Erythroblast (primary cell): Measurements from ENCODE around the gene KRTAP12-3.

Source experiments
- GATA1 ChIP-seq: IDR thresholded peaks from 2 replicates; pipeline ENCODE4 v1.6.1; 2011; ENCODE audit warnings: low read depth, mild to moderate bottlenecking, control low read depth, low read length, moderate library complexity
- POLR2A ChIP-seq: IDR thresholded peaks from 2 replicates; pipeline ENCODE4 v1.6.1; 2011; ENCODE audit warnings: mild to moderate bottlenecking, low read length

DNA sequence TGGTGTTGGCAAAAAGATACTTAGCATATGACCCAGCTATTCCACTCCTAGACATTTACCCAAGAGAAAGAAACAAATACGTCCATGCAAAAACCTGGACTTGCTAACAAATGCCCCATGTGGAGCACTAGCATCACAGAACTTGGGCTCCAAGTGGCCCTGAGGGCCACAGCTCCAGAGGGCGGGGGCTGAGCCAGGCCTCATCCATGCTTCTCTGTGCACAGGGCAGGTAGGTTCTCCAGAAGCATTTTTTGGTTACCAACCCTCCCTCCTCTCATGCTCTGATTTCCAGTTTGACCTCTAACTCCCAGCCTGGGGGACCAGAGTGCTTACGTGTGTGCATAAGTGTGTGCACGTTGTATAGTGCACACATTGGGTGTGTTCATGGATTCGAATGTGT, 7.0 kb downstream of the KRTAP12-3 start:
- no peak for TF ChIP-seq GATA1
- TF ChIP-seq POLR2A = no peak
